Kasumi-1 (cell line): Measurements from ENCODE around the gene TSPAN9.

Experiments
- DNase-seq, 2 experiments: peaks; one replicate each; lab custom pipeline; 2025; lab: John Stamatoyannopoulos, UW

TSPAN9 gene

DNA sequence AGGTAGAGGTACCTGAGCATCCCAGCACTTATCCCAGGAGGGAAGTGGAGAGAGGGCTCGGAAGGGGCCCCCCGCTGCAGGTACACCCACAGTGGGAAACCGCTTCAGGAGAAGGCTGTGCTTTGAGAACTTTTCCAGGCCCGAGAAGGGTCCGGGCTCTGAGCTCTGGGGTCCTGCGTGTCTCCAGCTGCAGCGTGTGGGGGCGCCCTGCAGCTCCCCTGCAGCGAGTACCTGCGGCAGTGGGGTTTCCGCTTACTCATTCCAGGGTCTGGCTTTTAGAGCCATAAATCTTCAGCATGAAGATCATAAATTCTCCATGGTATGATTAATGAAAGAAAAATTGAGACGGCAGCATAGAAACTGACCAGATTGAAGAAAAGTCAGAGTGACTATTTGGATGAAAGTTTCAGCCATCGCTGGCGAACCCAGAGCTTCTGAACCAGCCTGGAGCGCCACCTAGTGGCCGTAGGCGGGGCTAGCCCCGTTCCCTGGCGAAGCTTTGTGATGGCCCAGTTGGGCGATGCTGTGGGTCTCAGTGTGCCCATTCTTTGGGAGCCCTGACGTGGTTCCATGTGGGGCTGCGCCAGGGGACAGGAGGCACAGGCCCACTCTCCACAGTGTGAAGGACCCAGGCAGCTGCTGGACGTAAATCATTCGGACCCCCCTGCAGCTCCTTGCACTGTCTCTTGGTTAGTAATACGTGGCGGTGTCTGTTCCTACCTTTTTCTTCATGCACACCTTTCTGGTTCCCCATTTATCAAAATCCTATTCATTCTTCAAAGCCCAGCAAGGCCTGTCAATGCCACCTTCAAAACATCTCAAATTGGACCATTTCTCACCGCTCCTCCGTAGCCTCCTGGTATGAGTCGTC lies 198.2 kb downstream of the TSPAN9 start:
- peak; percentile 13 to 35 for DNase-seq

- no peak for DNase-seq
Measured at GRCh38 chr12:3276226-3276625, 199.0 kb downstream of the TSPAN9 start.

DNA sequence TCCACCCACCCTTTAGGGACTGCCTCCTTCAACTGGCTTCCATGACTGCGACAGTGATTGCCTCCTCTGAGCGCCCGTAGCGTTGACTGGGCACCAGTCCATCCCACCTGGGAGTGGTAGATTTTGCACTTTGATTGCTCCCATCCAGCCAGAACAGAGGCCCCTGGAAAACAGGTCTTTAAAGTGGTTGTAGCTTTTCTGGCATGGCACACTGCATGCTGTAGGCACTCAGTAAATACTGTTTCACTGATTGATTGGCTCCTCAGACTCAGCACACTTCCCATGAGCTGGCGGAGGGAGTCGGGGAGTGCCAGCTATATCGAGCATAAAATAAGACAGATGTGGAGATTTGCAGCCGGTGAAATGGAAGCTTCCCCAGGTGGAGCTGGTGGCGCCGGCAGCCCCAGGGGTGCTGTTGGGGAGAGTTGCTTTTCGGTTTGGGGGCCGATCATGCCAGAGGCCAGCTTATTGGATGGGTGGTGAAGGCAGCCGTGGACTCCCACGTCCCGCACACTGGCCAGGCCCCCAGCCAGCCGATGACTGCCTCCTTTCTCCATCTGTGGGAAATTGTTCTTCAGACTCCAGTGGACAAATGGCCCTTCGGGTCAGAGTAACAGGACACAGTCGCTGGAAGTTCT lies 200.2 kb downstream of the TSPAN9 start:
- no peak for DNase-seq

- DNase-seq, result no peak
Measured at GRCh38 chr12:3278681-3279414, 201.7 kb downstream of the TSPAN9 start.

DNA sequence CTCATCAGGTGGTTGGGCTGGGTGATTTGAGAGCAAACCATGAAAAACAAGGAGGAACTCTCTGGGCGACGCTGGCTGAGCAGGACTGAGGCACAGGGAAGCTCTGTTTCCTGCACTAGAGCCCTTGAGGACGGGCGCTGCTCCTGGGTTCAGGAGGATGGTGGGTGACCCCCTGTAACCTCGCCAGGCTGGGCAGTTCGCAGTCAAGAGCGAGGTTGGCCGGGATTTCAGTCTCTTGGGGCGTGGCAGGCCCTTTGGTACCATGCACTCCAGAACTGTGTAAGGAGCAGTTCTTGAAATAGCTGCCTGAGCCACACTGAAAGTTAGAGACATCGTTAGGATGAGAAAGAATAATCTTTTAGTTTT lies 202.2 kb downstream of the TSPAN9 start:
- DNase-seq, result no peak

DNA sequence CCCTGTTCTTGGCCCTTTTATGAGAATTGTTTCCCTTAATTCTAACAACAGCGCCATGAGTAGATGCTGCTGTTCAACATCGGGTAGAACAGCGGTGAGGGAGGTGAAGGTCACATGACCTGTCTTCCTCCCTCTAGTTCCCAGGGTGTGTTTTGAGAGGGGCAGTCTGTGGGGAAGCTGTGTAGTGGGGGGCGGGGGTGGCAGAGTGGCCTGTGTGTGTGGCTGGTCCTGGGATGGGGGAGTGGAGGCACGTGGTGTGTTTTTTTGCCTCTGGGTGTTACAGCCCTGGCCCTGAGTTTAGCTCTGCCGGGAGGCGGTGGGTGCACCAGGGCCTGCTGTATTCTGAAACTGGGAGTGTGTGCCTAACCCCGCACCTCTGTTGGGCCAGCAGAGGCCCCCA lies 202.7 kb downstream of the TSPAN9 start:
- DNase-seq, result no peak

- no peak for DNase-seq
Measured at GRCh38 chr12:3280967-3281366, 203.8 kb downstream of the TSPAN9 start.

GRCh38 chr12:3281588-3282383 lies 204.6 kb downstream of the TSPAN9 start:
- no peak for DNase-seq

DNA sequence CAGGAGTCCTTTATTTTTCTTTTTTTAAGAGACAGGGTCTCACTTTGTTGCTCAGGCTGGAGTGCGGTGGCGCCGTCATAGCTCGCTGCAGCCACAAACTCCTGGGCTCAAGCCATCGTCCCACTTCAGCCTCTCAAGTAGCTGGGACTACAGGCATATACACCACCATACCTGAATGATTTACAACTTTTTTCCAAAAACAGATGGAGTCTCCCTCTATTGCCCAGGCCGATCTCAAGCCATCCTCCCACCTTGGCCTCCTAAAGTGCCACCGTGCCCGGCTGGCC lies 205.1 kb downstream of the TSPAN9 start:
- DNase-seq, result no peak

DNA sequence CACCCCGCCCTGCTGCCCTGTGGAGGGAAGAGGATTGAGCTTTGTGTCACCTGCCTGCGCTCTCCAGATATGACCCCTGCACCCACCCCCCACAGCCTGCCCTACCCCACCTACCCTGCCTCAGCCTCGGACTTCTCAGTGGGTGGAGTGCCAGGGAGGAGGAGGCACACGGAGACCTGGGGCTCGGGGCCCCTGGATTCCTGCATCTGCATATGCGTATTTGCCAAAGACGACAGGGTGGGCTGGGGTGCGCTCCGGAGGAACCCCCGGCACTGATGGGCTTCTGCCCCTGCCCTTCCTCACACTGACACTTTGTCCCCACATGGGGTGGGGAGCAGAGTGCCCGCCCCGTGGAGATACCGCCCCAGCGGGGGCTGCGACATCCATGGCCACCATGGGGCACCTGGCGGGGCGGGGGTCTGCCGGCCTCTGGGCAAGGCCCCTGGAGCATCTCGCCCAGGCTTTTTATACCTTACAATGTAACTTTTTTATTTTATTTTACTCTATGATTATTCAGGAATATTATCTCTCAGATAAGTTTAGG lies 206.0 kb downstream of the TSPAN9 start:
- DNase-seq, result no peak

DNA sequence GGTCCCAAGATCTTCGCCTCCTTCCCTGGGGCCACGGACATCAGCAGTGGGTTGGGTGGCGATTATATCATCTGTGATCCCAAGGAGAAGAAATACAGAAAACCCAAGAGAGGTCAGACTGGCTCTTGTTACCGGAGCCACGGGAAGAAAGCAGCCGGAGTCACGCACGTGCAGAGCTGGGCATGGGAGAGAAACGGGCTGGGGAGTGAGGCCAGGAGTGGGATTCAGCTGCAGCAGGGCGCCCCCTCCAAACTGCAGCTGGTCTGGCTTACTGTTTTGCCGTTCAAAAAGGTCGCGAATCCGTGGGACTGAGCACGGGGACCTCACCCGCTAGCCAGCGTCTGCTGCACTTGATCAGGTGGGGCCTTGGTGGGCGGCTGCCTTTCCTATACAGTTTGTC lies 207.2 kb downstream of the TSPAN9 start:
- no peak for DNase-seq

- DNase-seq, result no peak
Measured at GRCh38 chr12:3285570-3285969, 208.4 kb downstream of the TSPAN9 start.

GRCh38 chr12:3288690-3289089 lies 211.5 kb downstream of the TSPAN9 start:
- no peak for DNase-seq

DNA sequence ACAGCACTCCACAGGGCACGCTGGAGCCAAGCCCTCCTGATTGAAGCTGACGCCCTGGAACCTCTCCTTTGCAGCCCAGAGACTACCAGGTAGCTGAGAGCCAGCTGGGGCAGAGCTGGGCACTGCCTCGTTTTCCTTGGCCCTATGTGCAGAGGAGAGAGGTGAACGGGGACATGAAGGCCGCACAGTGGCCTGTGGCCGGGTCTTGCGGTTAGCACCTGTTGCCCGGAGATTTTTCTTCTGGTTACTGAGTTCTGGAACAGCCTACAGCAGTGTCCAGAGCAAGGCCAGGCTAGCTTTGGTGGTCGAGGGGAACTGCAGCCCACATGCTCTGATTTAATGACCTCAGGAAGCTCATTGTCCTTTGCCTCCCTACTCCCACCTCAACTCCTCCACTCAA lies 212.5 kb downstream of the TSPAN9 start:
- no peak for DNase-seq

DNA sequence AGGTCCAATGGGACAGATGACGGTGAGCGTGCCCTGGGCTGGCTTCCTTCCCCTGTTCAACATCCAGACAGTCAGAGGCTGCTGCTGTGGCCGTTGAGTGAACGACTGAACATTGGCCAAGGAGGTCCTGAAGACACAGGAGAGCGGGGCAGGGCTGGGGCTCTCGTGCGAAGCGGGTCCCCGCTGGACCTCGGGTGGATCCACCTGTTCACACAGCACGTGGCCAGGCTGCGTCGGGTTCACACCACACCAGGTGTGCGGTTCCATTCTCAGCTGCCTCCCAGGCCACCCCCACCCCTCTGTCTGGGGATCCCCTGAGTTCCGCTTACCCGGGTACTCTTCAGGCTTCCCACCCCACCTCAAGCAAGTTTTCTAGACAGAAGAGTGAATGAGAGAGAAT lies 214.8 kb downstream of the TSPAN9 start:
- no peak for DNase-seq

DNA sequence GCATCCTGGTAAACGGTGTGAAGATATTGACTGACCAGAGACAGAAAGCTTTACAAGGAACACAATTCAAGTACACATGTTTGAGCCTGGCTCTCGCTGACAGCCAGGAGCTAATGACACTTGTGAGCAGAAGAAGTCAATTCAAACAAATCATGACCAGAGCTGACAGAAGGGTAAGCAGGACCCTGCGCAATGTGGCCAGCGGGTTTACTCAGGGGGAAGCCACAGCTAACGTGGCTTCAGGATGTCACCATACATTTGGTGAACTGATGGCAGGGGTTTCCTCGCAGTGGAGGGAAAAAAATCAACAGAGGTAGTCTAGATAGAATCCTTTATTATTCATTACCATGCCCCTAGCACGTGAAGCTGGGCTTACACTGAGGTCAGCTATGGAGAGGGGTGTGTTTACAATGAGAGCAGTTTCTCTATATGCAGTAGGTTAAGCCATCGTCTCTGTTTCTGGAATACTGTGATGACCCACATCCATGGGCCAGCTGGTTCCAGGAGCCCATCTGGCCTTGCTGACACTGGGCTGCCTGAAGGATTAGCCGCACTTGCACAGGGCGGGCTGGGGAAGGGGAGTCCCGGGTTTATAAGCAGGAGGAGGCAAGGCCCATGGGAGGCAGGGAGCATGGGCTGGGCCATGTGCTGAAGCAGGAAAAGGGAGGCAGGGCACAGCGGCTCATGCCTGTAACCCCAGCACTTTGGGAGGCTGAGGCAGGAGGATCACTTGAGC lies 215.7 kb downstream of the TSPAN9 start:
- DNase-seq, result no peak

DNA sequence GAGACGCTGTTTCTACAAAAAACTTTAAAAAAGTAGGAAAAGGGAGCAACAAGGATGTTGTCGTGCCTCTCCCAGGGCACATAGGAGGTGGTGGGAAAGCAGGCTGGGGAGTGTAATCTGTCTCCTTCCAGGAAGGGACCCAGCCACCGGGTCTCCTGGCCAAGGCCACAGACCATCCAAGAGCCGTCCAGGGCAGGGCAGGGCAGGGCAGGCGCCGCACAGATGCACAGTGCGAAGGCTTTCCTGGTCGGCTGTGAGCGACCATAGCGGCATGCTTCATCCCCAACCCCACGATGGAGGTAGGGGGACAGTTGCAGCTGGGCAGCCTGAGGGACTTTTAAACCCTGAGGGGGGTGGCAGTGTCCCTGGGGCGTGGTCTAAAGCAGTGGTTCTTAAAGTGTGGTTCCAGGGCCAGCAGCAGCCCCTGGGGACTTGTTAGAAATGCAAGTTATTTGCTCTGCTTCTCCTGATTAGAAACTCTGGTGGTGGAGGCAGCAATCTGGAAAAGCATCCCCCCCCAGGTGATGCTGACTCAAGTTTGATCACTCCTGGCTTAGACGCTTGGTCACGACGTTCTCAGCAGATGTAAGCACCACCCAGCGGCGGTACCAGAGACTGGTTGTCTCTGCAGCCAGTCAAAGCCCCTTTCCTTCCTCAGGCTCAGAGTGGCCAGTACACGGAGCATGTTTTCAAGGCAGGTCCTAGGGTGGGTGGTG lies 216.4 kb downstream of the TSPAN9 start:
- no peak for DNase-seq

DNA sequence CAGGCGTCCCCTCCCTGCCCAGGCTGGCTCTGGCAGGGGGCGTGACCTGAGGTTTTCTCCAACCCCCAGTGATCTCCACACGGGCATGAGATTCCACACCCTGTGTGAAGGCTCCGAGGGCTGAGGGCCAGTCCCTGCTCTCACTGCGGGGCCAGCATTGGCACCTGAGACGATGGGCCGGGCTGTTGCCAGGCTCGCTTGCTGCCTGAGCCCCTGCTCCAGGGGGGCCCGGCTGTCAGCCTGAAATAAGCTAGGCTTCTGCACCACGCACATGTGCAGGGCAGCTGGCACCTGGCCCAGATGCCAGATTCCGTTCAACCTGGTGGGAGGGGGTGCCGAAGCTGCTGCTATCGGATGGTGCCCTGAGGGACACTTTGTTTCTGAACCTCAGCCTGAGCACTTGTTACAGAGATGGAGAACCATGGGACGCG lies 217.3 kb downstream of the TSPAN9 start:
- no peak for DNase-seq

- no peak for DNase-seq
Measured at GRCh38 chr12:3295225-3295624, 218.0 kb downstream of the TSPAN9 start.

- no peak for DNase-seq
Measured at GRCh38 chr12:3295646-3296408, 218.6 kb downstream of the TSPAN9 start.
